ENCODE measurements around the gene FUT3.

The FUT3 gene

GRCh38 chr19:5839065-5840017 is 11.9 kb downstream of the FUT3 start, which contains the start of gene FUT6:
TSS of gene FUT6 (minus strand) at chr19:5839702. CDS start at chr19:5832567, 7,135 bp downstream.
- Histone ChIP-seq H3K4me1 (ENCODE audit: insufficient read depth, low read length) (no peaks in the 10 kb centered on the region), H3K9me3 (ENCODE audit: low read length) (no peaks in the 10 kb centered on the region), H3K27me3 (ENCODE audit: control insufficient read depth in 1 of 2, insufficient read depth in 2 of 2, low read length in 2 of 2) (no peaks in the 10 kb centered on the region), H3K9ac (ENCODE audit: low read length) (no peak within 1 kb of the TSS), H3K4me3 (ENCODE audit: low read depth in 1 of 2, low read length in 2 of 2) (no peak within 1 kb of the TSS), H3K36me3 (ENCODE audit: insufficient read depth, low read length) (no peaks in the 10 kb centered on the region), H3K27ac (ENCODE audit: low read depth, low read length) (no peak within 1 kb of the TSS)

- Histone ChIP-seq H3K9me3 (ENCODE audit: low read length) (no peaks in the 10 kb centered on the region), H3K4me3 (ENCODE audit: low read depth in 1 of 2, low read length in 2 of 2) (no peak overlapping the region), H3K4me1 (ENCODE audit: insufficient read depth, low read length) (no peaks in the 10 kb centered on the region), H3K27ac (ENCODE audit: low read depth, low read length) (no peak overlapping the region), H3K27me3 (ENCODE audit: control insufficient read depth in 1 of 2, insufficient read depth in 2 of 2, low read length in 2 of 2) (no peaks in the 10 kb centered on the region), H3K36me3 (ENCODE audit: insufficient read depth, low read length) (no peaks in the 10 kb centered on the region), H3K9ac (ENCODE audit: low read length) (no peak overlapping the region)
Observed at GRCh38 chr19:5838353-5839064, 12.7 kb downstream of the FUT3 start.

GRCh38 chr19:5837761-5838352 is 13.4 kb downstream of the FUT3 start:
- H3K27me3 ChIP-seq (ENCODE audit: control insufficient read depth in 1 of 2, insufficient read depth in 2 of 2, low read length in 2 of 2): no peaks in the 10 kb centered on the region
- H3K36me3 ChIP-seq (ENCODE audit: insufficient read depth, low read length): no peaks in the 10 kb centered on the region

GRCh38 chr19:5832527-5833216 is 18.6 kb downstream of the FUT3 start:
- peaks cover 12% of the 10 kb centered on the region for H3K4me1 ChIP-seq (ENCODE audit: insufficient read depth, low read length)
- no peak overlapping the region for H3K4me3 ChIP-seq (ENCODE audit: low read depth in 1 of 2, low read length in 2 of 2)
- H3K36me3 ChIP-seq (ENCODE audit: insufficient read depth, low read length): no peaks in the 10 kb centered on the region

More at GRCh38 chr19:5837761-5838352, 13.4 kb downstream of the FUT3 start:
- no peaks in the 10 kb centered on the region for H3K9me3 ChIP-seq (ENCODE audit: low read length)
- H3K27ac ChIP-seq (ENCODE audit: low read depth, low read length): no peak overlapping the region
- no peaks in the 10 kb centered on the region for H3K4me1 ChIP-seq (ENCODE audit: insufficient read depth, low read length)
- no peak overlapping the region for H3K9ac ChIP-seq (ENCODE audit: low read length)
- no peak overlapping the region for H3K4me3 ChIP-seq (ENCODE audit: low read depth in 1 of 2, low read length in 2 of 2)

GRCh38 chr19:5832061-5832460 is 19.2 kb downstream of the FUT3 start:
- Histone ChIP-seq H3K27me3 (ENCODE audit: control insufficient read depth in 1 of 2, insufficient read depth in 2 of 2, low read length in 2 of 2) (peaks cover 0 to 9% of the 10 kb centered on the region in 2 donors), H3K4me3 (ENCODE audit: low read depth in 1 of 2, low read length in 2 of 2) (no peak overlapping the region), H3K9ac (ENCODE audit: low read length) (no peak overlapping the region), H3K4me1 (ENCODE audit: insufficient read depth, low read length) (peaks cover 15% of the 10 kb centered on the region), H3K27ac (ENCODE audit: low read depth, low read length) (no peak overlapping the region), H3K36me3 (ENCODE audit: insufficient read depth, low read length) (no peaks in the 10 kb centered on the region), H3K9me3 (ENCODE audit: low read length) (no peaks in the 10 kb centered on the region)

More at GRCh38 chr19:5832527-5833216, 18.6 kb downstream of the FUT3 start:
- H3K27me3 ChIP-seq (ENCODE audit: control insufficient read depth in 1 of 2, insufficient read depth in 2 of 2, low read length in 2 of 2): peaks cover 0 to 9% of the 10 kb centered on the region in 2 donors
- H3K27ac ChIP-seq (ENCODE audit: low read depth, low read length): no peak overlapping the region
- no peaks in the 10 kb centered on the region for H3K9me3 ChIP-seq (ENCODE audit: low read length)
- no peak overlapping the region for H3K9ac ChIP-seq (ENCODE audit: low read length)

- Histone ChIP-seq H3K9ac (ENCODE audit: low read length) (no peak overlapping the region), H3K36me3 (ENCODE audit: insufficient read depth, low read length) (no peaks in the 10 kb centered on the region), H3K27me3 (ENCODE audit: control insufficient read depth in 1 of 2, insufficient read depth in 2 of 2, low read length in 2 of 2) (peaks cover 0 to 9% of the 10 kb centered on the region in 2 donors), H3K4me1 (ENCODE audit: insufficient read depth, low read length) (peaks cover 24% of the 10 kb centered on the region), H3K4me3 (ENCODE audit: low read depth in 1 of 2, low read length in 2 of 2) (no peak overlapping the region), H3K9me3 (ENCODE audit: low read length) (no peaks in the 10 kb centered on the region), H3K27ac (ENCODE audit: low read depth, low read length) (no peak overlapping the region)
Observed at GRCh38 chr19:5831159-5831558, 20.1 kb downstream of the FUT3 start.

GRCh38 chr19:5829567-5830310 is 21.5 kb downstream of the FUT3 start:
- H3K36me3 ChIP-seq (ENCODE audit: insufficient read depth, low read length): no peaks in the 10 kb centered on the region
- H3K4me3 ChIP-seq (ENCODE audit: low read depth in 1 of 2, low read length in 2 of 2): peak overlapping the region in 1 of 2 donors; percentile 23
- no peaks in the 10 kb centered on the region for H3K9me3 ChIP-seq (ENCODE audit: low read length)
- H3K9ac ChIP-seq (ENCODE audit: low read length): no peak overlapping the region
- H3K27me3 ChIP-seq (ENCODE audit: control insufficient read depth in 1 of 2, insufficient read depth in 2 of 2, low read length in 2 of 2): peaks cover 0 to 9% of the 10 kb centered on the region in 2 donors
- peaks cover 24% of the 10 kb centered on the region for H3K4me1 ChIP-seq (ENCODE audit: insufficient read depth, low read length)
- peak overlapping the region; percentile 91 for H3K27ac ChIP-seq (ENCODE audit: low read depth, low read length)

GRCh38 chr19:5828661-5829566 is 22.3 kb downstream of the FUT3 start:
- Histone ChIP-seq H3K36me3 (ENCODE audit: insufficient read depth, low read length) (no peaks in the 10 kb centered on the region), H3K4me3 (ENCODE audit: low read depth in 1 of 2, low read length in 2 of 2) (peak overlapping the region; percentile 8 to 54), H3K9me3 (ENCODE audit: low read length) (no peaks in the 10 kb centered on the region), H3K4me1 (ENCODE audit: insufficient read depth, low read length) (peaks cover 24% of the 10 kb centered on the region), H3K9ac (ENCODE audit: low read length) (peak overlapping the region; percentile 55), H3K27ac (ENCODE audit: low read depth, low read length) (peak overlapping the region; percentile 91), H3K27me3 (ENCODE audit: control insufficient read depth in 1 of 2, insufficient read depth in 2 of 2, low read length in 2 of 2) (peaks cover 0 to 9% of the 10 kb centered on the region in 2 donors)

GRCh38 chr19:5827891-5828660 is 23.2 kb downstream of the FUT3 start:
- H3K27me3 ChIP-seq (ENCODE audit: control insufficient read depth in 1 of 2, insufficient read depth in 2 of 2, low read length in 2 of 2): peaks cover 0 to 9% of the 10 kb centered on the region in 2 donors
- H3K27ac ChIP-seq (ENCODE audit: low read depth, low read length): peak overlapping the region; percentile 91
- H3K9me3 ChIP-seq (ENCODE audit: low read length): no peaks in the 10 kb centered on the region
- H3K4me3 ChIP-seq (ENCODE audit: low read depth in 1 of 2, low read length in 2 of 2): peak overlapping the region; percentile 33 to 54
- no peaks in the 10 kb centered on the region for H3K36me3 ChIP-seq (ENCODE audit: insufficient read depth, low read length)
- H3K4me1 ChIP-seq (ENCODE audit: insufficient read depth, low read length): peaks cover 24% of the 10 kb centered on the region
- peak overlapping the region; percentile 55 for H3K9ac ChIP-seq (ENCODE audit: low read length)
